ENCODE results near the gene FGGY. TPM values are rescaled to one million over a fixed set of nuclear protein-coding genes. Genes with fewer than 3 reads are reported as not detected.
"Not testable (repeated sequence)": the region's sequence is repeated elsewhere in the genome, so short reads cannot be mapped to it uniquely, and the experiment has no call there.

FGGY gene
- total RNA-seq, 1 donor from 2014 or later, result 38.8 TPM

- DNase-seq (ENCODE audit: low spot score), result no peak
These were observed 53.6 kb downstream of the FGGY start for GRCh38 chr1:59350521-59350920.

GRCh38 chr1:59352065-59352464 is 55.2 kb downstream of the FGGY start:
- DNase-seq (ENCODE audit: low spot score), result no peak

GRCh38 chr1:59353453-59353852 is 56.6 kb downstream of the FGGY start:
- no peak for DNase-seq (ENCODE audit: low spot score)

GRCh38 chr1:59354239-59354638 is 57.3 kb downstream of the FGGY start:
- not testable (repeated sequence) for DNase-seq (ENCODE audit: low spot score)

GRCh38 chr1:59354709-59355337 is 57.9 kb downstream of the FGGY start:
- no peak for DNase-seq (ENCODE audit: low spot score)

- no peak for DNase-seq (ENCODE audit: low spot score)
These were observed 58.5 kb downstream of the FGGY start for GRCh38 chr1:59355361-59355760.

GRCh38 chr1:59356627-59357026 is 59.7 kb downstream of the FGGY start:
- no peak for DNase-seq (ENCODE audit: low spot score)

GRCh38 chr1:59357645-59358320 is 60.9 kb downstream of the FGGY start:
- DNase-seq (ENCODE audit: low spot score), result no peak

GRCh38 chr1:59359325-59359724 is 62.4 kb downstream of the FGGY start:
- no peak for DNase-seq (ENCODE audit: low spot score)

- DNase-seq (ENCODE audit: low spot score), result no peak
These were observed 63.3 kb downstream of the FGGY start for GRCh38 chr1:59360170-59360569.

- DNase-seq (ENCODE audit: low spot score), result no peak
These were observed 63.8 kb downstream of the FGGY start for GRCh38 chr1:59360729-59361128.

- DNase-seq (ENCODE audit: low spot score), result no peak
These were observed 64.9 kb downstream of the FGGY start for GRCh38 chr1:59361766-59362165.

GRCh38 chr1:59364037-59364436 is 67.1 kb downstream of the FGGY start:
- no peak for DNase-seq (ENCODE audit: low spot score)

GRCh38 chr1:59366346-59366745 is 69.5 kb downstream of the FGGY start:
- DNase-seq (ENCODE audit: low spot score), result no peak

GRCh38 chr1:59367301-59368007 is 70.6 kb downstream of the FGGY start:
- DNase-seq (ENCODE audit: low spot score), result no peak

GRCh38 chr1:59368008-59368670 is 71.2 kb downstream of the FGGY start:
- no peak for DNase-seq (ENCODE audit: low spot score)

GRCh38 chr1:59375321-59376220 is 78.7 kb downstream of the FGGY start:
- no peak for DNase-seq (ENCODE audit: low spot score)

GRCh38 chr1:59377350-59377904 is 80.5 kb downstream of the FGGY start:
- no peak for DNase-seq (ENCODE audit: low spot score)

GRCh38 chr1:59378621-59379370 is 81.9 kb downstream of the FGGY start:
- no peak for DNase-seq (ENCODE audit: low spot score)

GRCh38 chr1:59379371-59379728 is 82.5 kb downstream of the FGGY start:
- DNase-seq (ENCODE audit: low spot score), result no peak

Measured in ureter (tissue), 1 donor.